GM19193 (cell line): ENCODE data around the gene CIAO2A.

Source experiments
- POLR2A ChIP-seq: IDR thresholded peaks from 4 replicates; pipeline ENCODE4 v1.6.1; 2011; ENCODE audit not compliant: insufficient read depth, insufficient read length; ENCODE audit errors: extremely low read depth

CIAO2A gene

DNA sequence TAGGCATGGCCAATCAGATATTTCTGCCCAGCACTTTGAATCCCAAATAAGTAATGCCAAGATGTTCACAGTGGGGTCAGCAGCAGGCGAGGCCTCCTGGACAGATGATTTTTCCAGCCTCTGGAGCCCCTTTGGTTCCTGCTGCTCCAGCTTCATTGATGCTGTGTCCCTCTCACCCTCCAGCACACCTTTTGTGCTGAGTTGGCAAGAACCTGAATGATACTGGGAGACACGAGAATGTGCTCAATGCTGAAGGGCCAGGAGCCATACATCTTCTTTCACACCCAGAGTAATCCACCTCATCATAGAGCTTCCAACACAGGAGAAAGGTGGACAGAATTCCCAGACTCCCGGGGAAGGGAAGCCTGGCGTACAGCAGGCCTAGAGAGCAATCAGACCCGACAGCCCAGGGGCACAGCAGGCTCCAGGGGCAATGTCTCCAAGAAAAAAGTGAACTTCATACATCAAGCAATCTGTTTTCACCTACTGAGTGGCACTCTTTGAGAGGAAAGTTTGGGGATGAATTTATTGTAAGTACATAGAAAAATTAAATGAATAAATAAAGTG, 40.6 kb downstream of the CIAO2A start:
- no peak for TF ChIP-seq POLR2A

DNA sequence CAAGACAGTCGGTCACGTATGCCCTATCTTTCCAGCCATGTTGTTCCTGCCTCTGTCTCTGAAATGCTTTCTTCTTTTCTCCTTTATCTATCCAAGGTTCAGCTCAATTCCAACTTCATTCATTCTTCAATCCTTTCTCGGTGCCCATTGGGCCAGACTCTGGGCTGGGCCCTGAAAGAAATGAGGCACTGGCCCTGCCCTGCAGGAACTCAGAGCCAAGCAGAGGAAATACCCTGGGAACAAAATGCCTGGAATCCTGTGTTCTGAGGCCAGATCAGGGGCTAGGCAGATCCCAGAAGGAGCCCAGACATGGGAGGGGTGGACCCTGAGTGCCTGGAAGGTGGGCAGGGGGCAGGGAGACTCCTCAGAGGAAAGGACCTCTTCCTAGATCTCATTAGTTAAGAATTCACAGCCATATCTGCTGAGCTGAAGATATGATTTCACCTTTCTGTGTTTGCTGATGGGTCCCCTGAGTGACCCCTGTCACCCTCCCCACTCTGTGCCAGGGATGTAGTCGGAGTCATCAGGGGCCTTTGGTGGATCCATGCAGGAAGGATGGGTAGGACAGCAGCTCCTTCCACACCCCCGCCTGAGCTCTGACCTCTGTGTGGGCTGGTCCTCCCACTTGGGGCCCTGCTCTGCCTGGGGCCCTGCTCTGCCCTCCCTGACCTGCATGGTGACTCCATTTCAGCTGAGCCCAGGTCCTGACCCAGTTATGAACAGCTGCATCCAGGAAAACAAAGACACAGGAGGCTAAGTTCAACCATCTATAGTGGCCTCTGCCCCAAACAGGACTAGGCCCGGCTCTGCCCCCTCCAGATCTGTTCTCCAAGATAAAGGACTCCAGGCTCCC, 42.0 kb downstream of the CIAO2A start:
- TF ChIP-seq POLR2A = no peak

DNA sequence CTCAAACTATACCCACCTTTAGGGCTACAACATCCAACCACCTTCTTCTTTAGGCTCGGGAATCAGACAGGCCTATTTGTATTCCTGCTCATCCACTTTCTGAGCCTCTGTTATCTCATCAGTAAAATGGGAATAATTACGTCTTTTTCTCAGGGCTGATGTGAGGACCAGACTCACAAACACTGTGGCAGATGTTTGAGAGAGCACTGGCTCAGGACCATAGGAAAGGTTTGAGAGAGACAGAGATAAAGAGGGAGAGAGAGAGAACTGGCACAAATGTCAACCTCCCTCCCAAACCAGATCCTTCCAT, 42.6 kb downstream of the CIAO2A start:
- TF ChIP-seq POLR2A = no peak

DNA sequence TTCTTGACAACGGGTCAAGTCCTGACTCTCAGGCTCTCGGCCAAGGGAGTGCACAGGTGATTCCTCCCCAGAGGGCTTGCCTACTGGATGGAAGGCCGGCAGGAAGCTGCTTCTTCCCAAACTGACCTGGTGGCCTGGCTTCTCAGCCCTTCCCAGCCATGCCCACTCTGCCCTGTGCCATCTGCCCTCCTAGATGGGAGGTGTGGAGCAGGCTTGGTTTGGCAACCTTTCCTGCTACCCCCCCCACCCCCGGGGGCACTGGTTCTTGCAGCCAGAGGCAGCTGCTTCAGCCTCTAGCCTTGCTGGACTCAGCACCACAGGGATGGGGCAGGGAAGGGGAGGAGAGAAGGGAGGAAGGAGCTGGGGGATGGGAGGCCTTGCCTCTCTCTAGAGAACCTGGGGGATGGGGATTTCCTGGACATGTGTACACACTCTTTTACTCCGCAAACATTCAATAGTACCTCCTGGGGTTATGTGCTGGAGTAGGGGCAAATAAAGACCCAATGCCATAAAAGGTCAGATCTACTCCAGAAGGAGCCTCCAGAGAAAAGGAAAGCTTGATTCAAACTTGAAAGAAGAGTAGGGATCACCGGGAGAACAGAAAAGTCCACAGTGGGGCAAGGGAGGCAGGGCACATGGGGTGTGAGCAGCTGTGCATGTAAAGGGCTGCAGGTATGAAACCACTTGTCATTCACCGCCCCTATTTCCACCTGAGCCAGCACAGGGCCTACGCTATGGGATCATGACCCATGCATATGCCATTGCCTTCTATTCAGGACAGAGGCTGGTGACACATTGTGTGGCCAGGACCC, 43.2 kb downstream of the CIAO2A start:
- TF ChIP-seq POLR2A = no peak

DNA sequence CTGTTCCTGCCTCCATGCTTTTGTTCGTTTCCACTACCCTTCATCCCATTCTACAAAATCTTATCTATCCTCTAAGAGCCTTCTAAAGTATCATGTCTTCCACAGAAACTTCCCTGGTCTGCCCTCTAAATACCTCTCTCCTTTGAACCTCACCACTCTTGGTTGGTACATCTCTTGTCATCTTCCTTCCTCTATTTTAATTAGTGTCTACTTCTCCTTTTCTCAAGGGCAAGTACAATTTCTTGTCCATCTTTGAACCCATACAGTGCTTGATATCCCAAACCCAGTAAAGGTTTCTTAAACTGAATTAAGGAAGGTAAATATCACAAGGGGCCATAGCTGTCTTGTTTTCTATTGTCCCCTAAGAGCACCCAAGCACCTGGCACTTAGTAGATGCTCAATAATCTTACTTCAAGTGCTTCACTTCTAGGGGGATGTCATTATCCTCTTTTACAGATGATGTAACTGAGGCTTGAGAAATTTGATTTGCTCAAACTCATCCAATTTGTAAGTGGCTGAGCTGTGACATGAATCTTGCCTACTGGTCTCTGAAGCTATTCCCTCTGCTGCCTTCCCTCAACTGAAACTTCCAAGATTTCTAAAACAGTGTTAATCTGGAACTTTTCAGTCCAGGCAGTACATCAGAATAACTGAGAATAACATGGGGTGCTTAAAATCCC, 44.7 kb downstream of the CIAO2A start:
- TF ChIP-seq POLR2A = no peak

DNA sequence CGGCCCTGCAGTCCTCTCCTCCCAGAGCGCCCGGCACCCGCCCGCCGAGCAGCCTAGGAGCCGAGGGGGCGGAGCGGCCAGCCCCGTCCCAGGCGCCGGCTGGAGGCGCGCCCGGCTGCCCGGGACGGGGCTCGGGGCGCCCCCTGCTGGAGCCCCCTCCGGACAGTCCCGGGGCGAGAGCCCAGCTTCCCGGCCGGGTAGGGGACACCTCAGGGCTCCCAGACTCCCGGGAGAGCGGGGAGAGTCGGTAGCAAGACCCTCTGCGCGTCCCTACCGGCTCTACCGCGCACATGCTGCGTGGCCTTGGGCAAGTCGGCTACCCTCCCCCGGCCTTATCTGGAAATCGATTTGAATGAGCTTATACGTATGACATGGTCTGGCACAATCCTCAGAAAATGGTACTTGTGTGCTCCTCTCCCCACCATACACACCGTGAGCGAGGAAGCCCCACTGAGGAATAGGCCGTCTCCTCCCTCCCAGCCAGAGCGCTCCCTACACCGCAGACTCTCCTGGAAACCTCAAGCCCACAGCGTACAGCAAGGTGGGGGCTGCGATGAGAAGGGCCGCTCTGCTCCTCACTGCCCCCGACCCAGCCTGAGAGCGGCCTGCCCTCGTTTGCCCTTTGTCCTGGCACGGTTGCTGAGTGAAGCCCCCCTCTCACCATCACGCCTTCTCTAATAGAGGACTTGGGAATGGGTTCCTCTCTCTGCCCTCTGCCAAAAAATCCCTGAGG, 47.1 kb downstream of the CIAO2A start, which contains the start of gene DAPK2:
TSS of gene DAPK2 (minus strand) at position 65 of the 733 bp plus-strand sequence. CDS start 6,224 bp downstream, outside the sequence.
- peak; percentile 21 for TF ChIP-seq POLR2A

DNA sequence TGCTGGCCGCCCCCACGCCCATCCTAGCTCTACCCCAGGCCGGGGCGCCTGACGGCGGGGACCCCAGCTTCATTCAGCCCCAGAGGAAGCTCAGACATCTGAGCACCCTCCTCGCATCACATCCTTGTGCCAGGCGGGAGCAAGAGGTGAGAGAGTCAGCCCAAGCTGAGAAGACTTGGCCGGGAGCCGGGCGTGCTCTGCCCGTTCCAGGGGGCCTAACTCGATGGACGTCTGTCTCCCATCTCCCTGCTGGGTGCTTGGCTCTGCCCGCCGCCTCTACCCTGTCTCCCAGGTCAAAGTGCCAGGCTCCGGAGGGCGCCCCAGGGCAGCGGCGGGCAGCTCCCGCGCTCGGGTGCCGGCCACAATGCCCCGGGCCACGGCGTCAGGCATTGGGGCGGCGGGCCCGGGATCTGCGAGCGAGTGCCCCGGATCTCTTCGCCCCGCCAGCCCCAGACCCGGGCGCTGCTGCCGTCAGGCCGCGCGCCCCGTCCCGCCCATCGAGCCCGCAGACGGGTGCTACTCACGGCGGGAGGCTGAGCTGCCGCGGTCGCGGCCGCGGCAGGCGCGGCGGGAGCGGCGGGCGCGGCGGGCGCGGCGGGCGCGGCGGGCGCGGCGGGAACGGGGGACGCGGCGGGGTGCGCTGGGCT, 47.7 kb downstream of the CIAO2A start:
- no peak for TF ChIP-seq POLR2A

DNA sequence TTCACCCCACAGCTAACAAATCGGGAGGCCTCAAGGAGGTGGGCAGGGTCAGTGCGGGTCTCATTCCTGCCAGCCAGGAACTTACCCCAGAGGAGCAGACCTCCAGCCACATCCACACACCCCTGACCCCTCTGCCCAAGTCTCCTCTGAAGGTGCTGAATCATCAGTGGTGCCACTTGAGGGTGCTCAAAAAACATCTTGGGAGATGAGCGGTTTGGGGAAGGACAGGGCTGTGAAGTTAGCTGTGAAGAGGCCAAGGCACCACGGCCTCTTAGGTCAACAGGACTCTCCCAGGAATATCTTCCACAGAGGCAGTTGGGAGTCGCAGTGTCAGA, 48.6 kb downstream of the CIAO2A start:
- TF ChIP-seq POLR2A = no peak

DNA sequence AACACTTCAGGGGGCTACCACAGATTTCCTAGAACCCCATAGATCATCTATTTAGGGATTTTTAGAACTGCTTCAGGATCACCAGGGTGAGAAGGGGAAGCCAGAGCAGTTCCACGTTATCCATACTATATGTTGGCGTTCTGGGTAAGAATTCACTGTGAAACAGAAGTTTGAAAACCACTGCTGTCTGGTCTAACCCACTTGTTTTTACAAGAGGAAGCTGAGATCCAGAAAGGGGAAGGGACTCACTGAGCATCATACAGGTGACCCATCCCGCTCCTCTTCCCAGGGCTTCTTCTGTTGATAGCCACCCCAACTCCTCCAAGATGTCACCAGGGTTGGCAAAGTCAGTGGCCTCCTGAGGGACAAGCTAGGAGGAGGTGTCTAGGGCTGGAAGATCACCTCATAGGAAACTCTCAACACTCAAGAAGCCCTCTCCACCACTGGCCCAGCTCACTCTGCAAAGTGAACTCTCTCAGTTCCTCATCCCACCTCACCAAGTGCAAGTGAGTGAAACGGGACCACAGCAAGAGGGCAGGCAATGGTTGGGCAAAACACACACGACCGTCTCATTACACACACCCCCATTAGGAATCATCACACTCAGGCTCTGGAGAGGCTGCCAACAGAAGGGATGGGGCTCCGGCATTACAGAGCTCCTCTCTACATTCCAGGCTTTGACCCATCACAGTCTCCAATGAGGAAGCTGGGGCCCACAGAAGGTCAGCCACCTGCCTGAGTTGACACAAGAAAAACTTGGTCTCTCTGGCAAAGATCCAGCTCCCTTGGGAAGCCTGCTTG, 49.1 kb downstream of the CIAO2A start:
- no peak for TF ChIP-seq POLR2A

DNA sequence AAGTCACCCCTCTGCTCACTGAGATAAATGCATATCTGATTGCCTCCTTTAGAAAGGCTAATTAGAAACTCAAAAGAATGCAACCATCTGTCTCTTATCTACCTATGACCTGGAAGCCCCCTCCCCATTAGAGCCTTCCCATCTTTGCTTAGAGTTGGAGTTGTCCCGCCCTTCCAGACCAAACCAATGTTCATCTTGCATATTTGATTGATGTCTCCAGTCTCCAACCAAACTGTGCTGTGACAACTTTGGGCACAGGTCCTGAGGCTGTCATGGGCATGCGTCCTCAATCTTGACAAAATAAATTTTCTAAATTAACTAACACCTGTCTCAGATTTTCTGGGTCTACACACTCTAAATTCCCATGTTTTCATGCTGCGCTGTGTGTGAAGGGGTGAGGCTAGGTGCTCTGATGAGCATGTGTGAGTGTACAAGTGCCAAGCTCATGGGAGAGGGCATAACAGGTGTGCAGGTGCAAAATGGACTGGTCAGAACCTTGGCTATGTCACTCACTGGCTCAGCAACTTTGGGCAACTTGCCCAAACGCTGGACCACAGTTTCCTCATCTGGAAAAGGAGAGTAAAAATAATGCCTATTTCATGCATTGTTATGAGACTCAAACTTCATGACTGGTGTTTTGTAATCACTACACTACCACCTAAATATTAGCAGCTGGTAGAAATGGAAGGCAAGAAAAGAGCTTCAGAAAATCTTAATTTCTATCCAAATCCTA, 54.6 kb downstream of the CIAO2A start:
- no peak for TF ChIP-seq POLR2A

DNA sequence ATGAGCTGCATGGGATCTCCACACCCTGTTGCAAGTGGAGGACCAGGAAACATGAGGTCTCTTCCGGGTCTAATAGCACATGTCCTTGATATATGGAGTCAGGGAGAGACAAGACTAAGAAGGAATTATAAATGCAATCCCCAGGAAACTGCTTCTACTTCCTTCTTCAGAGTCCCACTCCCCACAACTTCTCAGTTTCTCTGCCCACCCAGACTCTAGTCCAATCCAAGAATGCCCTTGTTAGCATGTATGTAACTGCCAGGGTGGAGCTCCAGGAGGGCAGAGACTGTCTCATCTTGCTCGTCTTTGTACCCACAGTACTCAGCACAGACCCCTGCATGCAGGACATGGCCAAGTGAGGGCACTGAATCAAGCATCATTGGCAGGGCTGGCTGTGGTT, 55.7 kb downstream of the CIAO2A start:
- TF ChIP-seq POLR2A = no peak

DNA sequence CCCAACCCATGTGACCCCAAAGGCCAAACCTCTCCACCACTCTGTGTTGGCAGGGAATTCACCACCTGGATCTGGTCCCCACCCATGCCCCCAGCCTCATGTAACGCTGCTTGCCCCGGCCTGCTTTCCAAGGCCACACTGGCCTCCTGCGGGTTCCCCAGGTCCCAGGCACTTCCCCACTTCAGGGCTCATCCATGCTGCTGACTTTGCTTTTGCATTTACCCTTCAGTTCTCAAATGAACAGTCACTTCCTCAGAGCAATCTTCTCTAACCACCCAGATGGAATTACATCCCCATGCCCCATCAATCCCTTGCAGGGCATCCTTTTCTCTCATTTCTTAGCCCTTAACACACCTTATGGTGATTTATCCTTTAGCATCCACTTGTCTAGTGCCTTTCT, 56.5 kb downstream of the CIAO2A start:
- TF ChIP-seq POLR2A = no peak

DNA sequence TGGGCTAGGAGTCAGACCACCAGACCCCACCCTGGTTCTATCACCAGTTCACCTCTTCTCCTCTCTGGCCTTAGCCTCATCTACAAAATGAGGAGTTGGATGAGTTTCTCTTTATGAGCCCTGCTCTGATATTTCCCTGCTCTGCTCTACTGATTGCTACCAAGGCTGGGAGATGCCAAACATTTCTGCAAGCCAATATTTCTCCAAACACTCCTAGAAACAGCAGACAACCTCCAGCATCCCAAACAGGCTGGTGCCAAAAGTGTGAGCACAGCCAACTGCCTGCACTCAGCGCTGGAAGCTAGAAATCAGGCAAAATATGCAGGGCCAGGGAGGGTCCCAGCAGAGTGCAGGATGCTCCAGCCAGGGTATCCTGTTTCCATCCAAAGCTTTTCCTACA, 58.1 kb downstream of the CIAO2A start:
- TF ChIP-seq POLR2A = no peak

DNA sequence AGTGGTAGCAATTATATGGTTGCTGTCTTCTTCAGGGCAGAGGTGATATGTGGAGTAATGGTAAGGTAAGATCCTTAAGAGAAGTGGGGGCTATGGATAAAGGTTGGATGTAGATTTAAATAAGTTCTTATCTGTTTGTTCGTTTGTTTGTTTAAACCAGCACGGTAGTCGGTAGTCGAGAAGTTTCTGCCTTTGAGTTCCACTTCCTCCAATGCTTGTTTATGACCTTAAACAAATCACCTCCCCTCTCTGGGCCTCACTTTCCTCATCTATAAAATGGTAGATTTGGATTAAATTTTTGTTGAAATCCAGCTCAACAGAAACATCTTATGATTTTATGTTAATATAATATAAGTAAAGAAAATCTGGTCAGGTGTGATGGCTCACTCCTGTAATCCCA, 59.1 kb downstream of the CIAO2A start:
- no peak for TF ChIP-seq POLR2A
